CD4-positive, alpha-beta T cell treated with Interleukin-4 for 1 hour (primary cell): ENCODE data around the gene ACOXL.
"Not testable (repeated sequence)": the region's sequence is repeated elsewhere in the genome, so short reads cannot be mapped to it uniquely, and the experiment has no call there.

ENCODE experiments used
- DNase-seq, 2 donors: peaks; one replicate each; pipeline ENCODE4 v3.0.0-alpha.2; 2020 to 2022

The ACOXL gene

DNA sequence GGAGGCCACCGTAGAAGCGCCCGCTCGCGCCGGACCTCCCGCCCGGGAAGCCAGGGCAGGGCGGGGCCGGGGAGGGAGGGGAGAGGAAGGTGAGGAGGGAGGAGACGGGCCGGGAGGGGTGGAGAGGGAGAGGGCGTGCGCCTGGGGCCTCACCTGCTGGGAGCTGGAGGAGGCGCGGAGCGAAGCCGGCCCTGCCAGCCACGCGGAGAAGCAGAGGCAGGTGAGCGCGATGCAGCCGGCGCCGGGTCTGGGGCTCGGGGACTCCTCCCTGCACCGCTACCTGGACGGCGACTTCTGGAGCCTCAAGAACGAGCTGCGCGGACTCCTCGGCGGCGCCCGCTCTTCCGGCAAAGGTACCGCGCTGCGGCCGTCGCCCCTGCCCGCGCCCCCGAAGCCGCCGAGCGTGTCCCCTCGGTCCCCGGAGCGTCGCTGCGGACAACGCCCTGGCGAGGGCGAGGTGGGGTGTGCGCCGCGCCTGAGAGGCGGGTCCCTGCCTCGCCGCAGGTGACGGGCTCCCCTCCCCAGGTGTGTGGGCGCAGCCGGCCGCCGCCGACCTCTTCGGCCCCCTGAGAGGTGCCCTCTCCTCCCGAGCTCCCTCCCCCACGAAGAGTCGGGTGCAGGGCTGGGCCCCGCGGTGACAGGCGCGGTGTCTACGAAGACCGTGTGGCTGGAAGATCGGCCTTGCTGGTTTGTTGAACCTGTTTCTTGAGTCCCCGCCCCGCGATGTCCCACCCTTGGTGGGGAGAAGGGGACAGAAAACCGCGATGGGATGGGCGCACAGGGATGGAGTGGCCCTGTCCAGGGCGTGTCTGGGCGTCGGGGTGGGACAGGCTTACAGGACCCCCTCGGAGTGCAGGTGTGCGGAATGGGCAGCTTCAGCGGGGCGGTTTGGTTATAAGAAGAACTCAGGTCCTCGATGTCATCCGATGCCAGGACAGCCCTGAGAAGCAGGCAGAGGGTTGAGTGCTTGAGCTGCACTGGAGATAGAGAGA is at the start of gene ACOXL:
Gene ACOXL, plus strand, starts transcription at position 152 of the 992 bp plus-strand sequence. CDS start 35,817 bp downstream, outside the sequence.
- DNase-seq: no peak

DNA sequence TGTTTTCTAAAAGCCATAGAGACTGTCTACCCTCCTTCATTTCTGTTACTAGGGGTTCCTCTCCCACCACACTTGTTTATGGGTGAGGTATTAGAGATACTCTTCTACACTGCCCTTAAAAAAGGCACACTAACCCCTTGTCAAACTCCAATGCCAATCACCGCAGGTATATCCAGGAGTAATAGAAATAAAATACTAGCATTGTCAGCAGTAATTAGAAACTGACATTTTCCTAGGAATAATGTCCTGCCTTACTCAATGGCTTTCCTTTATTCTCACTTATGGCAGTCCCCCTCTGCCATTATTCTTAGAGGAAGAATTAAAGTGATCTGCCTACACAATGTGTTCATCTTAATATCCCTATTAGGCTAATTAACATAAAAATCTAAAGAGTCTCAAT is 49.5 kb upstream of the ACOXL start:
- DNase-seq: no peak

GRCh38 chr2:110687775-110688484 is 44.4 kb upstream of the ACOXL start:
- not testable (repeated sequence) for DNase-seq

- no peak for DNase-seq
Measured at GRCh38 chr2:110688594-110689091, 43.7 kb upstream of the ACOXL start.

DNA sequence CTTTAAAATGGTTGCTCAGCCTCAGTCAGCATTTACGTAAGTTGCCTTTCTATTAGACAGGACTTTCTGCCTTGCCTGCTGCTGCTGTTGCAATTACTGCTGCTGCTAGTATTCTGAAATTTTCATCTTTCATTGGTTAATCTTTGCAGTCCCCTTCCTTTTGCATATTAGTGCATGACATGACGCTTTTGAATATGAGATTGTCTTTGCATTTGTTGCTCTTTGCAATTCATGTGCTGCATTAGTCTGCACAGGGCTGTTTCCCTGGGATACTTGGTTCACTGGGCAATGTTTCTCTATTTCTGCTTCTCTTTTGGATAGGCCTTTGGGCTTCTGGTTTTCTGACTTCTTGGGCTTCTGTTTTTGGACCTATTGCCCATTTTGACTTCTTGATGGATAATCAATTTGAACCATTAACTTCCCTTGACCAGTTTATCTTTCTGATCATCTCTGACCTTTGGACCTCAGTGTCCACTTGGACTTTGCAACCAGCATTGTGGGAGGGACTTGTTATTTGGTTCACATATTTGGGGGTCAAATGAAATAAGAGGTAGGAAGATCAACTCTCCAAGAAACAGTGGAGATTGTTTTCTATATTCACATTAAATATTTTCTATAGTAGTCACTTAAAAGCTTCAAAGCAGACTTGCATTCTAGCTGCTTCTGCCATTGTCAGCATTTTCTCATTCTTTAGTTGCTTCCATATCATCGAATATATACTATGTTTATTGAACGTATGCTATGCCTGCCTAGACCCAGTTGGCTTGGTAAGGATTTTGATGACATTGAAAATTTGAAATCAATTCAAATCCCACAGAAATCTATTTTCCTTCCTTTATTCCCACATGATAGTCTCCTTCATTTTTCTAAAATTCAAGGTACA is 42.0 kb upstream of the ACOXL start:
- no peak for DNase-seq

GRCh38 chr2:110691612-110692258 is 40.6 kb upstream of the ACOXL start:
- DNase-seq: no peak

GRCh38 chr2:110695146-110695898 is 37.1 kb upstream of the ACOXL start:
- not testable (repeated sequence) for DNase-seq

GRCh38 chr2:110698253-110698652 is 34.1 kb upstream of the ACOXL start:
- DNase-seq: not testable (repeated sequence)

- no peak for DNase-seq
Measured at GRCh38 chr2:110702514-110703380, 29.6 kb upstream of the ACOXL start.

GRCh38 chr2:110707386-110707965 is 24.9 kb upstream of the ACOXL start:
- DNase-seq: no peak

DNA sequence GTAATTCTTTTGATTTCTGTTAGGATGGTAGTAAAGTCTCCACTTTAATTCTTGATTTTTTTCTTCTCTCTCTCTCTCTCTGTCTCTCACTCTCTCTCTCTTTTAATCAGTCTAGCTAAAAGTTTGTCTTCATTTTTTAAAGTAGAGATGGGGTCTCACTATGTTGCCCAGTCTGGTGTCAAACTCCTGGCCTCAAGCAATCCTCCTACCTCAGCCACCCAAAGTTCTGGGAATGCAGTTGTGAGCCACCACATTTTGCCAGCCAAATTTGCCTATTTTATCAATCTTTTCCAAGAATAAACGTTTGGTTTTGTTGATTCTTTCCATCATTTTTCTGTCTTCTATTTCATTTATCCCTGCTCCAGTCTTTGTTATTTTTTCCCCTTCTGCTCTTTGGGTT is 23.9 kb upstream of the ACOXL start:
- DNase-seq: no peak

GRCh38 chr2:110712737-110713136 is 19.6 kb upstream of the ACOXL start:
- no peak for DNase-seq

- DNase-seq: no peak
Measured at GRCh38 chr2:110713513-110714362, 18.6 kb upstream of the ACOXL start.

DNA sequence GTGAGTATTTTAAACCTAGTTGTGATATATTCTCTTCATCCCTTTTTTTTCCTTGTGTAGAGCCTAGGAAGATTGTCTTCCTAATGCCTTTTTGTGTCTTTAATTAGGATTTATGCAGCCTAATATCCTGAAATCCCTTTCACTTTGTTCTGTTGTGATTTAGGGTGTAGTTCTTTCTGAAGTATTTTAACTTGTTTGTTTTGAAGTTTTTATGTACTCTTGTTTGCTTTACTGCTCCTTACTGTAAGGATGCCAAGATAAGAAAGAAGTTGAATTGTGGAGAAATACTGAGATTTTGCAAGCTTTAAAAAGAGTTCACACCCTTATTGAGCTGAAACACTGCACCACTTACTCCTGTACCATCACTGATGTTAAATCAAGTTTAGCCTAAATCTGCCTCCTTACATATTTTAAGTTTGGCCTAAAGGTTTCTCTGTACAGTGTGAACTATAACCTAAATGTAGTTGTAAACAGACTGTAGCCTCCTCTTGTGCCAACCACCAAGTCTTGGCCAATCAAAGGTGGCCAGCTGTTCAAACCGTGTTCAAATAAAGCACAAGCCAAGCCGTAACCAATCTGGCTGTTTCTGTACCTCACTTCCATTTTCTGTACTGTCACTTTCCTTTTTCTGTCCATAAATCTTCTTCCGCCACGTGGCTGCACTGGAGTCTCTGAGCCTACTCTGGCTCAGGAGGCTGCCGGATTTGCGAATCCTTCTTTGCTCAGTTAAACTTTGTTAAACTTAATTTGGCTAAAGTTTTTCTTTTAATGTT is 17.7 kb upstream of the ACOXL start:
- DNase-seq: no peak

DNA sequence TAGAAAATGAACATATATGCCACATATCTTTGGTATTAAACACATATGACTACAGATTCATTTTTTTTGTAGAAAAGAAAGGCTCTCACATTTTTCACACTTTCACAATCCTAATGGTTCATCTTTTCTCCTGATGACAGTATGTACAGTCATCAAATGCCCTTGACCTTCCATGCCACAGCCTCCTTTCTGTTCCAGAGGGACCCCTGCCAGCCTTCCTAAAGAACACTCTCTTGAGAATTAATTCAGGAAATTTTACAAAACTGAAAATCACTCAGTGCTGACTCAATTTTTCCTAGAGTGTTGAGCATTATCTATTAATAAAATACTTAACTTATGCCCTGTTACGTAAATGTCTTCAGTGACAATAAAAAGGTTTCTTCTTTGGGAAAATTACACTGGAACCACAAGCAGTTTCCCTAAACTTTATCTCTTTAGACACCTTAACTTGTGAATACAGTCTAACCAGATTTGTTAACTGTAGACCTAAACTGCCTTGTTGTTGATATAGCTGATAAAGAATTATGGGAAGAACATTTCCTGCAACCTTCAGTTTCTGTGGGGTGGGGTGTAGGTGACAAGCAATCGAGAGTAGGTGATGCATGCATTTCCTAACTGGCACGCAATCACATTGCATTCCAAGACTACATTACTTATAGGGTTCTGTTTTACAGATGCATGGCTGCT is 15.3 kb upstream of the ACOXL start:
- DNase-seq: no peak

- DNase-seq: no peak
Measured at GRCh38 chr2:110717734-110718133, 14.6 kb upstream of the ACOXL start.

DNA sequence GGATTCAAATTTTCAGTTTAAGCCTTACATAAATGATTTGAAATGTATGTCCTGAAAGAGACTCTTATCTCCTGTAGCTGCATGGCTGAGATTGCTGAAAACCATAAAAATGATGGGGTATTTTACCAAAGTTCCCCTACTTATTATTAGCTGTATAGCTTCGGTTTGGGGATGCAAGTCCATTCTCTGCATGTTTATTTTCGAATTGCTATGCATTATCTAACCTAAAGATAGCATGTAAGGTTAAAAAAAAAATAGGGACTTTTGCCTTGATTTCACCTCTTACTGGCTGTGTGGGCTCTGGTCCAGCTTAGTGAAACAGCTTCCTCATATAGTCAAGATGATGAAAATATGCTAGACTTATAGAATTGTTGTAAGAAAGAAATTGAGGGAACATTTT is 14.0 kb upstream of the ACOXL start:
- no peak for DNase-seq
